NOMO-1 (cell line): ENCODE data around the gene POLR2L.

Experiments
- DNase-seq, 2 experiments: peaks; one replicate each; lab custom pipeline; 2025; ENCODE audit not compliant: unreplicated experiment in 2 of 2; lab: John Stamatoyannopoulos, UW

POLR2L gene

GRCh38 chr11:828506-829175 is 13.7 kb downstream of the POLR2L start:
- no peak for DNase-seq

GRCh38 chr11:827897-828192 is 14.5 kb downstream of the POLR2L start, which contains the start of gene CRACR2B:
TSS of gene CRACR2B (plus strand) at chr11:827919. CDS start at chr11:828608, 689 bp downstream.
- no peak for DNase-seq

- peak; percentile 20 to 21 for DNase-seq
Observed at GRCh38 chr11:827146-827896, 15.0 kb downstream of the POLR2L start.

GRCh38 chr11:826836-827145 is 15.5 kb downstream of the POLR2L start:
- no peak for DNase-seq

DNA sequence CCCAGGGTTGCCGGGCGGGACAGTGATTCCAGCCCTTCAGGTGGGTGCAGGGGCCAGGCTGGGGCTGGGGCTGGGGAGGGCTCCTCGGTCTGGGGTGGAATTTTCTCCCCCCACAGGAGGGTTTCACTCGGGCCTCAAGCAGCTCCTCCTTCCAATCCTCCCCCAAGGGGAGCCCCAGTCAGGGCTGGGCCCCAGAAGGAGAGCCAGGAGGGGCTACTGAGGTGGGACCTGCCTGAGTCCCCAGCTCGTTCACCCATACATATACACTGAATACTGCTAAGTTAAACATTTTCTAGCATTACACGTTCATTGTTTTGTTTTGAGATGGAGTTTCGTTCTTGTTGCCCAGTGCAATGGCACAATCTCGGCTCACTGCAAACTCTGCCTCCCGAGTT is 16.1 kb downstream of the POLR2L start:
- no peak for DNase-seq

GRCh38 chr11:825366-826226 is 16.7 kb downstream of the POLR2L start:
- no peak for DNase-seq

- DNase-seq, result no peak
Observed at GRCh38 chr11:824942-825341, 17.4 kb downstream of the POLR2L start.

GRCh38 chr11:824292-824880 is 17.9 kb downstream of the POLR2L start:
- no peak for DNase-seq

DNA sequence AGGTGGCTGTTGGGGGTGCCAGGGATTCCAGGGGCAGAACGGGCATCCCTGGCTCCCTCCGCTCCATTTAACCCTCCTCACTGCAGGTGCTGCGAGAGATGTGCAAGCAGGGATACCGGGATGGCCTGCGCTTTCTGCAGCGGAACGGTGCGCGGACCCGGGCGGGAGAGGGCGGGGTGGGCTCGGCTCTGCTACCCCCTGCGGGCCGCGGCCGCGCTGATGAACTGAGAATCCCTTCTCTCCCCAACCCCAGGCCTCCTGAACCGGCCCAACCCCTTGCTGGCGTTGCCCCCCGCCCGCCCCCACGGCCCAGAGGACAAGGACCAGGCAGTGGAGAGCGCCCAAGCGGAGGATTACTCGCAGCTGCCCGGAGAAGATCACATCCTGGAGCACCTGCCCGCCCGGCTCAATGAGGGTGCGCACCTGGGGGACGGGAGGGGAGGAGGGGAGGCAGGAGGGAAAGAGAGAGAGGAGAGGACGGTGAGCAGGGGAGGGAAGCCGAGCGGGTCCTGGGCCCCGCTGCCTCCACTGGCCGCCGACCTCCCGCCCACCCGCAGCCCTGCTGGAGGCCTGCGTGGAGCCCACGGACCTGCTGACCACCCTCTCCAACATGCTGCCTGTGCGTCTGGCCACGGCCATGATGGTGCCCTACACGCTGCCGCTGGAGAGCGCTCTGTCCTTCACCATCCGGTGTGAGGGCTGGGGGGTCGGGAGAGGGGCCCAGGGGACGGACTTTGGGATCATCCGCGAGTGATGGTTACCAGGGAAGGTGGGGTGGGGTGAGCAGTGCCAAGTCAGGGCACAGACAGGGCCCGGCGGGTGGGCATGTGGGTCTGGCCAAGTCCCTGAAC is 18.7 kb downstream of the POLR2L start:
- DNase-seq, result no peak

GRCh38 chr11:821512-822371 is 20.6 kb downstream of the POLR2L start:
- DNase-seq, result peak; percentile 32 to 46

DNA sequence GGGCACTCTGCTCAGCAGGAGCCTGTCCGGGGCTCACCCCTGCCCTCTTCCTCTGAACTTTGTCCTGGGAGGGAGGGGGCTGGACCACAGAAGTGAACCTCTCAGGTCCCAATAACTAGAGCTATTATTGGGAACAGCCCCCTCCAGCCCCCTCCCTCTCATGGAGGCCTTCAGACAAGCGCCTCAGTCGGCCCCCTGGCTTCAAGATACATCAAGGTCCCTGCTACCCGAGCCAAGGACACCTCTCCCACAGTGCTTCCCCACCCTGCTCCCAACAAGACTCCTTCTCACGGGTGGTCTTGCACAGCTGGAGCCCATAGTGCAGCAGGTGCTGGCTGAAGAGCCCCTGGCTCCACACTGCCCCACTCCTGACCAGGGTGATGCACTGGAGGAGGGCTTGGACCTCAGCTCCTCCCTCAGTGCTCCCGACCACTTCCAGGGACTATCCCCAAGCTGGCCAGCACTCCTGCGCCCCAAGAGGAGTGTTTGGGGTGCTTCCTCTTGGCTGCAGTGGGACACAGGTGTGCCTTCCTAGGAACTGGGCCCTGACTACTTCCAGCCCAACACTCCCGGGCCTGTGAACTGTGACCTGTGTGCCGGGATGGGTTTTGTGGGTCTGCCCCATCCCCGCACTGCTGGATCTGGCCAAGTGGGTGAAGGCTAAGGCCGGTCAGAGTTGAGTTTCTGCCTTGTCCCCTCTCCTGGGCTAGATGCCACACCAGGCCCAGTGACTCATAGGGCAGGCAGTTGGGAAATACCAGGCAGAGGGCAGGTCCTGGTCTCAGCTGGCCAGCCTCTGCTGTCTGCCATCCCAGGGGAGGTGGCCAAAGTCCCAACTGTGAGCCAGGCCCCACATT is 21.4 kb downstream of the POLR2L start:
- peak; percentile 19 to 23 for DNase-seq

DNA sequence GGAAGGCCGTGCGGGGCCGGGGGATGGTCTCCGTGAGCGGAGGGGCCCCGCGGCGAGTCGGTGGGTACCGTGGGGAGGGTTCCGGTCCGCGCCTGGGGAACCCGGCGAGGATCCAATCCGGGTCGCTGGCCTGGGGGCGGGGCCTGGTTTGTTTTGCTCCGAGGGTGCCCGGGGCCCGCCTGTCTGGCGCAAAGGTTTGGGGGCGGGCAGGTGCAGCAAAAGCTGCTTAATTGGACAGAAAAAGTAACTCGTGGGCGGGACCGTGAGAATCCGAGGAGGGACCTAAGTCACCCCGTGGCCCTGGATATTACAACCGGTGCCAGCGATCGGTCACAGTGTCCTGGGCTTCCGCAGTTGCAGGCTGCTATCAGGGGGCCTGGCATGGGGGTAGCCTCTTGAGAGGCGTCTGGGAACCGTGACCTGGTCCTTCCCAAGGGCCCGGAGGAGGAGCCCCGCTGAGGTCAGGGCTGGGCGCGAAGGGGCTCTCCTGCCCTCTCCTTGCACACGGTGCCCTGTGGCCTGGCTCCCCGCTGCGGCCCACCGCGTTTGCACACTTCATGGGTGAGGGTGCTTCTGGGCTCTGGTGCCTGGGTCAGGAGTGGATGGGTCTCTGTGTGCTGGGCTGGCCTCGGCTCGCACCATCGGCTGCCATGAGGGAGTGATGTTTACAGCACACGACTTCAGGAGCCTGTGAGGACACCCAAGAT is 22.2 kb downstream of the POLR2L start:
- peak; percentile 93 to 94 for DNase-seq

GRCh38 chr11:819129-819931 is 23.0 kb downstream of the POLR2L start:
- DNase-seq, result peak; percentile 85 to 89

GRCh38 chr11:818396-819128 is 23.8 kb downstream of the POLR2L start, which contains the start of gene PNPLA2:
TSS of gene PNPLA2 (plus strand) at chr11:818914. CDS start at chr11:819719, 805 bp downstream.
- DNase-seq, result no peak

DNA sequence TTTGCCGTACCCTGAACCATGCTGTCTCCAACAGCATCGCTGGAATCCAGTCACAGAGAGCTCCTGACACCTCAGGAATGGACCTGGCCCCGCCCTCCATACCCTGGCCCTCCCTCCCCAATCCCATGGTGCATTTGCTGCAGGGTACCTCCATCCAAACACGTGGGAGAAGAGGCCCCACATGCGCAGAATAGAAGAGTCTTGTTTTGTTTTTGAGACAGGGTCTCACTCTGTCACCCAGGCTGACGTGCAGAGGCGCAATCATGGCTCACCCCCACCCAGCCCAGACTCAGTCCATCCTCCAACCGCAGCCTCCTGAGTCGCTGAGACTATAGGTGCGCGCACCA is 25.9 kb downstream of the POLR2L start:
- DNase-seq, result no peak

DNA sequence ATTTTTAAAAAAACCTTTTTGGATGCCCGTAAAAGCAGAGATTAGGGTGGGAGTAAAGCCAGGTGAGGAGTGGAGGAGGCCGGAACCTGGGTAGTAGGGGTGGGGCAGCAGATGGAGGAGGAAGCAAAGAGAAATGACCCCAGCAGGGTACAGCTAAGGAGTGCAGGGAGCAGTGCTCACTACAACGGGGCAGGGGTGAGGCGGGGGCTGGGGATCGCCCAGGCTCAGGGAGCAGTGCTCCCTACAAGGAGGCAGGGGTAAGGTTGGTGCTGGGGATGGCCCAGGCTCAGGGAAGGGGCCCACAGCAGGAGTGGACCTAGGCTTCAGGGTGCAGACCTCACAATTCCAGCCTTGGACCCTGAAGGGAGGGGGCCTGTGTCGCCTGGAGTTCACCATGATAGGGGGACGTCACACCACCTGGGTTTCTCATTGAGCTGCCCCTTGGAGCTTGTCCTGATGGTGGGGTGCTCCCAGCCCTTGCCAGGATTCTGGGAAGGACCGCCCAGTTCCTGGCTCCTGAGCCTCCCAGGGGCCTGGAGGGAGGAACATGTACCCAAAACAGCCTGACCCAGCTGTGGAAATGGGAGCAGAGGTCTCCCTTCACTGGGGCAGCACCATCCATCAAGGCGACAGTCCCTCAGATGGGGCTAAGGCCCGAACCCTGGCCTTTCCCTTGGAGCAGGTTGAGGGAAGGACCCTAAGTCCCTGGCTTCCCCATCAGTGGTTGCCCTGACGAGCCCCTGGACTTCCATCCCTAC is 26.5 kb downstream of the POLR2L start:
- no peak for DNase-seq
